ENCODE data around the gene B2M. TPM values are rescaled to one million over a fixed set of nuclear protein-coding genes. Genes with fewer than 3 reads are reported as not detected.

B2M gene
- total RNA-seq, 1 experiment from 2014 or later: 388 TPM

DNA sequence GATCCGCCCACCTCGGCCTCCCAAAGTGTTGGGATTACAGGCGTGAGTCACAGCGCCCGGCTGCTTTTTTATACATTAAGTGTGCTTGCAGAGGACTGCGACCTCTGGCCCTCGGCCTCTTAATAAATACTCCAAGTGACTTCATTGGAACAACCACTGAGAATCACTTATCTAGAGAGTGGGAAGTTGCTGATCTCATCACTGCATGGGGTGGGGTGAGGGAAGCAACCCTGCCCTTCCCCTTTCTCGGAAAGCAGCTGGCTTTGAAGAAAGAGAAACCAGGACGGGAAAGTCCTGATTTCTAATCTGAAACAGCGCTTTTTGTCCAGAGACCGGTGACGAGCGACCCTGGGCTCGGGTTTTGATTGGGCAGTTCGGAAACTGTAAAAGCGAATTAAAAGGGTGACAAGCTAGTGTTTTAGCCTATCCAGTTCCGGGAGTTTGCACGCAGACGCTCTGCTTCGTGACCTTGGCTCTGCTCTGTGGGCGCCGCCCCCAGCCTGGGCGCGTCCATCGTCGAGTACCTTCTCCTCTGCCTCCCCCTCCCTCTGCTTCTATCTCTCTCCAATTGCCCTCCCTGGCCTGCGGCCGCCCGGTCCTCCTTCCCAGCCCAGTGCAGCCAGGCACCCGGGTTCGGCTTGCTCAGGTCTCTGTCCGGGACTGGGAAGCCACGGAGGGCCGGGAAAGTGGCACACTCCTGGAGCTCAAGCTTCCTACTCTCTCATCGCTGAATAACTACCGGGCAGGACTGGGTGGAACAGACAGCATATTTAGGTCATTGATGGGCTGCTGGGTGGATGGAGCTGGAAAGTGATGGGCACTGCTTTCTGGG lies 17.5 kb downstream of the B2M start (continued):
- TF ChIP-seq POLR2A (IDR thresholded peaks at IDR 0.05; ENCODE audit: borderline replicate concordance, extremely low read depth, insufficient read depth, insufficient read length) (peak; percentile 73), ELF1 (IDR thresholded peaks at IDR 0.05; ENCODE audit: borderline replicate concordance, low read depth) (peak; percentile 49; the same call in 1 of the 2 replicates)

- Histone ChIP-seq H4K20me1 (ENCODE audit: insufficient read depth) (no peaks in the 10 kb centered on the region), H2AFZ (ENCODE audit: low read depth, low read length, poor library complexity, severe bottlenecking) (no peak overlapping the region), H3K4me1 (ENCODE audit: control insufficient read depth in 1 of 2, insufficient read depth in 2 of 2, low read length in 2 of 2) (peaks cover 30 to 34% of the 10 kb centered on the region in 2 experiments), H3K79me2 (ENCODE audit: insufficient read depth, low read length) (no peaks in the 10 kb centered on the region), H3K36me3 (ENCODE audit: control insufficient read depth in 1 of 2, insufficient read depth in 2 of 2, low read length in 2 of 2) (peaks cover 0 to 4% of the 10 kb centered on the region in 2 experiments; a peak in 2 of 4 replicates), H3K27ac (ENCODE audit: low read depth, low read length) (peak overlapping the region; percentile 93), H3K9me3 (ENCODE audit: control insufficient read depth in 1 of 2, insufficient read depth in 1 of 2, low read depth in 1 of 2, low read length in 2 of 2) (no peaks in the 10 kb centered on the region), H3K4me3 (replicated peaks in 1 of 2; ENCODE audit: low read depth in 1 of 2, low read length in 2 of 2) (peak overlapping the region; percentile 58 to 67), H3K9ac (ENCODE audit: low read length) (peak overlapping the region; percentile 72), H3K4me2 (ENCODE audit: low read length) (peak overlapping the region; percentile 75), H3K27me3 (ENCODE audit: insufficient read depth, low read length) (no peaks in the 10 kb centered on the region), H3K9me2 (ENCODE audit: insufficient read depth) (no peaks in the 10 kb centered on the region)
- CTCF ChIA-PET: interaction anchor here (1.4 to 3.7 kb wide), 4 partner anchors 9 to 146 kb away, joined by 7 to 31 read pairs (median 26); partner anchors contain the start of gene SPG11
- intact Hi-C loops (cut with micrococcal nuclease): no loop called here
- ATAC-seq (no peak; the same call in 1 of the 2 replicates), DNase-seq (ENCODE audit: low read depth, low spot score) (no peak)
- TSS peak; percentile 56 for BruUV-seq (replicated peaks)
- POLR2A ChIA-PET: interaction anchor here (0.7 to 3.7 kb wide), 5 partner anchors 7 to 66 kb away, joined by 3 to 106 read pairs (median 4); partner anchors contain the start of genes B2M, PATL2, SPG11 and TRIM69
- RAD21 ChIA-PET (ENCODE audit: low non-redundant PET in 1 of 2, low total read pairs in 2 of 2, uncharacterized antibody in 2 of 2, unreplicated experiment in 2 of 2): interaction anchor here (0.7 to 1.3 kb wide), 5 partner anchors 8 to 192 kb away, joined by 3 to 6 read pairs (median 4); partner anchors contain the start of gene SPG11 (in 2 of the 2)
- no peak for TF ChIP-seq SRF (IDR thresholded peaks at IDR 0.05; ENCODE audit: low read depth)
- TF ChIP-seq, protein P1, sequence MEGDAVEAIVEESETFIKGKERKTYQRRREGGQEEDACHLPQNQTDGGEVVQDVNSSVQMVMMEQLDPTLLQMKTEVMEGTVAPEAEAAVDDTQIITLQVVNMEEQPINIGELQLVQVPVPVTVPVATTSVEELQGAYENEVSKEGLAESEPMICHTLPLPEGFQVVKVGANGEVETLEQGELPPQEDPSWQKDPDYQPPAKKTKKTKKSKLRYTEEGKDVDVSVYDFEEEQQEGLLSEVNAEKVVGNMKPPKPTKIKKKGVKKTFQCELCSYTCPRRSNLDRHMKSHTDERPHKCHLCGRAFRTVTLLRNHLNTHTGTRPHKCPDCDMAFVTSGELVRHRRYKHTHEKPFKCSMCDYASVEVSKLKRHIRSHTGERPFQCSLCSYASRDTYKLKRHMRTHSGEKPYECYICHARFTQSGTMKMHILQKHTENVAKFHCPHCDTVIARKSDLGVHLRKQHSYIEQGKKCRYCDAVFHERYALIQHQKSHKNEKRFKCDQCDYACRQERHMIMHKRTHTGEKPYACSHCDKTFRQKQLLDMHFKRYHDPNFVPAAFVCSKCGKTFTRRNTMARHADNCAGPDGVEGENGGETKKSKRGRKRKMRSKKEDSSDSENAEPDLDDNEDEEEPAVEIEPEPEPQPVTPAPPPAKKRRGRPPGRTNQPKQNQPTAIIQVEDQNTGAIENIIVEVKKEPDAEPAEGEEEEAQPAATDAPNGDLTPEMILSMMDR (IDR thresholded peaks at IDR 0.05 in 2 of 3, conservative IDR thresholded peaks at IDR 0.05 in 1 of 3; ENCODE audit: borderline replicate concordance in 1 of 3, insufficient read depth in 1 of 3, low read depth in 2 of 3, low read length in 2 of 3): no peak
- TF ChIP-seq SP1 (IDR thresholded peaks at IDR 0.05; ENCODE audit: low read depth): no peak
- no peak for TF ChIP-seq FOSL1 (IDR thresholded peaks at IDR 0.05; ENCODE audit: low read depth)
- no peak for TF ChIP-seq CBX3 (IDR thresholded peaks at IDR 0.05; ENCODE audit: low read depth)
- TF ChIP-seq RAD21 (IDR thresholded peaks at IDR 0.05; ENCODE audit: low read depth): no peak
- no peak for TF ChIP-seq CEBPB (IDR thresholded peaks at IDR 0.05; ENCODE audit: low read depth)
- TF ChIP-seq JUND (IDR thresholded peaks at IDR 0.05): no peak
- no peak for TF ChIP-seq YY1 (IDR thresholded peaks at IDR 0.05; ENCODE audit: extremely low read depth, insufficient replicate concordance, low read depth, low read length)
- no peak for TF ChIP-seq ATF3 (IDR thresholded peaks at IDR 0.05)
- no peak for TF ChIP-seq EZH2 (IDR thresholded peaks at IDR 0.05)
- TF ChIP-seq, protein P2, sequence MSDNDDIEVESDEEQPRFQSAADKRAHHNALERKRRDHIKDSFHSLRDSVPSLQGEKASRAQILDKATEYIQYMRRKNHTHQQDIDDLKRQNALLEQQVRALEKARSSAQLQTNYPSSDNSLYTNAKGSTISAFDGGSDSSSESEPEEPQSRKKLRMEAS (IDR thresholded peaks at IDR 0.05): no peak
Measured at GRCh38 chr15:44729408-44730127, 18.3 kb downstream of the B2M start.
